RKO (cell line): ENCODE data around the gene METRNL.
"Not testable (repeated sequence)": the region's sequence is repeated elsewhere in the genome, so short reads cannot be mapped to it uniquely, and the experiment has no call there.

Experiments used
- DNase-seq: peaks from one replicate; pipeline ENCODE4 v3.0.0-alpha.2; 2016; ENCODE audit warnings: low spot score

The METRNL gene

GRCh38 chr17:83123896-83124801 lies 44.7 kb downstream of the METRNL start:
- DNase-seq, result no peak

- no peak for DNase-seq
These were observed 45.6 kb downstream of the METRNL start for GRCh38 chr17:83124871-83125514.

DNA sequence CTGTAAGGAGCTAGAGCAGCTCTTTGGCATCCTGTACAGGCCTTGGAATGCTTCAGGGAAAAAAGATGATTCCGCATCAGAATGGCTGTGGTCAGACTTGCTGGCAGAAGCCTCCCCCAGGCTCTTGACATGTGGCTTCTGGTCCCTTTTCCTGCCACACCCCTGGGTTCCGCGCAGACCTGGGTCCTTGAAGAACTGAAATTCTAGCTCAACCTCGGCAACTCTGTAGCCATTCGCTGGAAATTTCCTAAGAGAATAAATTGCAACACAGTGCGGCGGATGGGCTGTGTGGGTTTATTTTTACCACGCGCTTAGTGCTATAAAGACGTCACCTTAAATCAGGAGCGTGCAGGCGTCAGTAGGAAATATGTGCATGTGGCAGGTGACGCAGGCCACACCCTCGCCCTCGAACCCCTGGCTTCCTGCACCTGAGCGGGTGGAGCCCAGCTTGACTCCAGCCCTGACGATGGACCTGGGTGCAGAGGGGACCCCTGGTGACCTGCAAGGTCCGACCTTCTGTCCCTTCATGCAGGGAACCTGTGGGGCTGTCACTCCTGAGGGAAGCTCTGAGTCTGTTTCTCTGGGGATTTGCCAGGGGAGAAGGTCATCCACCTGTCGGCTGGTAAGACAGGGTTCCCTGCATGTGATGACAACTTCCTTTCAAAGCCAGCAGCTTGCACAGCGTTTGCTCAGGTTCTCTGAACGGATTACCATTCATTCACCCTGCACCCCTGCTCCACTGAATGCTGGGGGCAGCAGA lies 46.3 kb downstream of the METRNL start:
- DNase-seq, result no peak

DNA sequence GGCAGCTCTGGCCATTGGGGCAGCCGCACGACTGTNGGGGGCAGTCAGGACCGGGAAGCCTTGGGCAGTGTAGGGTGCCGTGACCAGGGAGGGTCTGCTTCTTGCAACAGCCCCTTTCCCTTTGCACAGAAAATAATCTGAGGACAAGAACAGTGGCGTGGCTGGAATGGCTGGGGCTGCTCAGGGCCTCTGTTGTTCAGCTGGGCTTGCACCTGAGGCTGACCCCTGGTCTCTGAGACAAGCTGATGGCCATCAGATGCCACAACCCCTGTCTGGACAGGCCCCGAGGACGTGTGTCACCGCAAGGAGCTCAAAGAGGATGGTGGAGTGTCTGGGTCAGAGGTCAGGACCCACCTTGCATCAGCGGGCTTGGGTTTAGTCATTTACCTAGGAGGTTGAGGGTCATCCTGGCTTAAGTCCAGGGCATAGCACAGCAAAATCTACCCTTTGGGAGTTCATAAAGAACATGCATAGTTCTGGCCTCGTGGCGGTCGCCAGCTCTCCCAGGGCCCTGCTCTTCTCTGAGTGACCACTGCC lies 46.9 kb downstream of the METRNL start:
- no peak for DNase-seq

- no peak for DNase-seq
These were observed 48.2 kb downstream of the METRNL start for GRCh38 chr17:83127431-83128160.

- no peak for DNase-seq
These were observed 49.2 kb downstream of the METRNL start for GRCh38 chr17:83128306-83129240.

- no peak for DNase-seq
These were observed 50.3 kb downstream of the METRNL start for GRCh38 chr17:83129676-83130075.

GRCh38 chr17:83131401-83132011 lies 52.1 kb downstream of the METRNL start:
- DNase-seq, result no peak

DNA sequence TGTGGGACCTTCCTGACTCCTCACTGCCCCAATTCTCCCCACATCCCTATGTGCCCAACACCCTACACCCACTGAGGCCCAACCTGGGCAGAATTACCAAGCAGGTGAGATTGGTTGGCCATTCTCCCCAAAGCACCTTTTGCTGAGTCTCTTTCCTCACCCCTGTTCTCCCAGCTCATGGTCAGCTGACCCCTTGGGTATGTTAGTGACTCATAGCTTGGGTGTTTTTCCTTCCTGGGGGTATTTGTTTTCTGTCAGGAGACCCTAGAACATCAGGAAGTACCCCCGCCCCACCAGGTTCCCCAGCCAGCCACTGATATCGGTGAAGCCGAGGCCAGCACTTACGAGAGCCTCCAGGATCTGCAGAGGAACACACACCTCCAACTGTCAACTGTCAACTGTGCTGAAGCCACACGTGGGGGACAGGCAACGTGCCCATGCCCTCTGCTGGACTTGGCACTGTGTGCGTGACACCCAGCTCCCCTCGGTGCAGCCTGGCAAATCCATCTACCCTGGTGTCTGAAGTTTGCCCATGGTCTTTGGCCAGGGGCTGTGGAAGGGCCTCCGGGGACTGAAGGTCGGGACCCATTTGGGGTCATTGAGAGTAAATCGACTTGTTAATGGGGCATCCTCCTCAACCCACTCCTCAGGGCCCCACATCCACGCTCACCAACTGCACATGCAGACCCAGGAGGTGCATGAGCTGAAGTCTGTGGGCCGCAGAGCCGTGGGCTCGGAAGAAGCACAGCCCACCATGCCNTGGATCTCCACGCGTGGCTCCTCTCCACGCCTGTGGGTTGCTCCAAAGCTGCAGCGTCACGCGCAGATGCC lies 53.1 kb downstream of the METRNL start:
- no peak for DNase-seq

- DNase-seq, result no peak
These were observed 54.1 kb downstream of the METRNL start for GRCh38 chr17:83133302-83134121.

- not testable (repeated sequence) for DNase-seq
These were observed 55.0 kb downstream of the METRNL start for GRCh38 chr17:83134456-83134855.

- DNase-seq, result no peak
These were observed 56.3 kb downstream of the METRNL start for GRCh38 chr17:83135692-83136091.

DNA sequence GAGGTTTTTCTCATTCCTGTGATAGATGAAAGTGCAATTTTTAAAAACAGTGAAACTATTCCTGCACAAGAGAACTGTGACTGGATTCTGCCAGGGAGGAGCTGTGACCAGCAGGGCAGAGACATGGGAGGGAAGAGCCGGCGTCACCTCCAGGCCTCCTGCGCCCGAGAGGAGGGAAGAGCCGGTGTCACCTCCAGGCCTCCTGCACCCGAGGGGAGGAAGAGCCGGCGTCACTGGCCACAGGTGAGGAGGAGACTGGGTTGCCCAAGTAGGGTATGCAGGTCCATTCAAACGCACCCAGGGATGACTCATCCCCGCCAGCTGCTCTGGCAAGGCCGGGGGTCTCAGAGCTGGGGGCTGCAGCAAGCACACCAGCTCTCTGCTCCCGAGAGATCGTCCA lies 56.7 kb downstream of the METRNL start:
- no peak for DNase-seq

DNA sequence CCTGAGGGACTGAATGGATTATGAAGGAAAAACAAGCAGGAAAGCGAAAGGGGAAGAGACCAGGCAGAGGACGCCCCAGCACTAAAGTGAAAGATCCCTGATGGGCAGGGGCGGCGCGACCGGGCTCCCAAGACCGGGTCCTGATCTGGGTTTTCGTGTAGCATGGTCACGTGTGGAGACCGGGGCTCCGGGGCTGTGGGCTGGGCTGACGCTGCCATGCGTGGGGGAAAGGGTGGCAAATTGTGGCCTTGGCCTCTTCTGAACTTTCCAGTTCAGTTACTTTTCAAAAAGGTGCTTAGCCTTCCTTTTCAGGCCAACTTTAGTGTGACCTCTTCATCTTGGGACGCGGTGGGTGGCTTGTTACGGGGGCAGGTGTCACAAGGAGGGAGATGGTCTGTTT lies 57.5 kb downstream of the METRNL start:
- no peak for DNase-seq

GRCh38 chr17:83137523-83137922 lies 58.1 kb downstream of the METRNL start:
- no peak for DNase-seq

DNA sequence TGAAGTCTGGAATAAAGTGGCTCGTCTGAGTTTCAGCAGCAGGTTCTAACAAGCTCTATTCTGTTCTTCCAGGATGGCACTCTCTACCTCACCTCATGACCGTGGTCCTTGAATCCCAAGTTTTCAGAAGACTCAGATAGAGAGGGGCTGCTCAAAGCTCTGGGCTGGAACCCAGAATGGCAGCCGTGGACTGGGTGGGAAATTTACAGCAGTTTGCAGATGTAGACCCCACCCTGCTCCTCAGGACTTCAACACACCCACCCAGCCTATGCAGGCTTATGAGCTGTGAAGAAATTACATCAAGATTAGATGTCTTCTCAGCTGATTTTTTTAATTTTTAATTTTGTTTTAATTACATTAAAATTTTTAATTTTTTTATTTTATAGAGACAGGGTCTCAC lies 59.4 kb downstream of the METRNL start:
- no peak for DNase-seq

DNA sequence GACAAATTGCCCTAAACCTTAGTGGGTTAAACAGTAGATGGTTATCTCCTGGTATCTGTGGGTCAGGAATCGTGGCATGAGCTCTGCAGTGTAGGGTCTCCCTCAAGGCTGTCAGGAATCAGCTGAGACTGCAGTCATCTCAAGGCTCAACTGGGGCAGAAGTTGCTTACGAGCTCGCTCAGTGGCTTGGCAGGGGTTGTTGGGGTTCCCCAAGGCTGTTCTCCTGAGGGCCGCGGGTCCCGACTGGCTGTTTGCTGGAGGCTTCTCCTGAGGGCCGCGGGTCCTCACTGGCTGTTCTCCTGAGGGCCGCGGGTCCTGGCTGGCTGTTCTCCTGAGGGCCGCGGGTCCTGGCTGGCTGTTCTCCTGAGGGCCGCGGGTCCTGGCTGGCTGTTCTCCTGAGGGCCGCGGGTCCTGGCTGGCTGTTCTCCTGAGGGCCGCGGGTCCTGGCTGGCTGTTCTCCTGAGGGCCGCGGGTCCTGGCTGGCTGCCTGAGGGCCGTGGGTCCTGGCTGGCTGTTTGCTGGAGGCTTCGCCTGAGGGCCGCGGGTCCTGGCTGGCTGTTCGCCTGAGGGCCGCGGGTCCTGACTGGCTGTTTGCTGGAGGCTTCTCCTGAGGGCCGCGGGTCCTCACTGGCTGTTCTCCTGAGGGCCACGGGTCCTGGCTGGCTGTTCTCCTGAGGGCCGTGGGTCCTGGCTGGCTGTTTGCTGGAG lies 60.3 kb downstream of the METRNL start:
- DNase-seq, result not testable (repeated sequence)

GRCh38 chr17:83140249-83140566 lies 60.8 kb downstream of the METRNL start:
- not testable (repeated sequence) for DNase-seq
